BLaER1 (cell line): ENCODE measurements around the gene TEFM.

ENCODE experiments used
- H3K27ac ChIP-seq: shearing (Covaris generic); formaldehyde crosslinking; 2 replicates; pipeline ENCODE4 v1.8.1; 2022
- H3K27me3 ChIP-seq: shearing (Covaris generic); formaldehyde crosslinking; 2 replicates; pipeline ENCODE4 v1.8.1; 2022
- H3K36me3 ChIP-seq: shearing (Covaris generic); formaldehyde crosslinking; 2 replicates; pipeline ENCODE4 v1.8.1; 2022
- H3K4me1 ChIP-seq: shearing (Covaris generic); formaldehyde crosslinking; 2 replicates; pipeline ENCODE4 v1.8.1; 2022
- H3K4me2 ChIP-seq: shearing (Covaris generic); formaldehyde crosslinking; 2 replicates; pipeline ENCODE4 v1.8.1; 2022
- H3K4me3 ChIP-seq: shearing (Covaris generic); formaldehyde crosslinking; 2 replicates; pipeline ENCODE4 v1.8.1; 2022
- H3K9ac ChIP-seq: shearing (Covaris generic); formaldehyde crosslinking; 2 replicates; pipeline ENCODE4 v1.8.1; 2022
- H3K9me3 ChIP-seq: shearing (Covaris generic); formaldehyde crosslinking; 2 replicates; pipeline ENCODE4 v1.8.1; 2022
- H4K20me1 ChIP-seq: shearing (Covaris generic); formaldehyde crosslinking; 2 replicates; pipeline ENCODE4 v1.8.1; 2022
- Cebpa-rat ChIP-seq: shearing (Covaris generic); IDR thresholded peaks from 2 replicates; pipeline ENCODE4 v1.8.1; 2022

Gene TEFM

GRCh38 chr17:30906101-30906911, at the start of gene TEFM:
TEFM (minus strand) TSS chr17:30906238; CDS start chr17:30906198, 40 bp downstream.
- Histone ChIP-seq H3K27ac (peak within 1 kb of the TSS; percentile 93), H3K4me2 (peak within 1 kb of the TSS; percentile 79), H4K20me1 (0 out of 2 replicates have a peak, but pooled peaks cover 11% of the 10 kb centered on the region), H3K27me3 (no peaks in the 10 kb centered on the region), H3K9ac (peak within 1 kb of the TSS; percentile 97), H3K36me3 (peaks cover 28% of the 10 kb centered on the region), H3K9me3 (no peaks in the 10 kb centered on the region), H3K4me3 (peak within 1 kb of the TSS; percentile 89), H3K4me1 (peaks cover 31% of the 10 kb centered on the region)
- no peak for TF ChIP-seq Cebpa-rat

- no peaks in the 10 kb centered on the region for H3K9me3 ChIP-seq
- TF ChIP-seq Cebpa-rat: no peak
- H3K27me3 ChIP-seq: no peaks in the 10 kb centered on the region
- H3K4me1 ChIP-seq: peaks cover 40% of the 10 kb centered on the region
- H3K9ac ChIP-seq: no peak overlapping the region
- H3K27ac ChIP-seq: peak overlapping the region; percentile 51
- no peaks in the 10 kb centered on the region for H4K20me1 ChIP-seq
- peak overlapping the region; percentile 66 for H3K4me2 ChIP-seq
- no peak overlapping the region for H3K4me3 ChIP-seq
- no peaks in the 10 kb centered on the region for H3K36me3 ChIP-seq
Measured at GRCh38 chr17:30954046-30954830, 48.2 kb upstream of the TEFM start.

- Histone ChIP-seq H3K9ac (no peak overlapping the region), H3K4me3 (no peak overlapping the region), H3K4me2 (peak overlapping the region; percentile 54; the same call in 1 of the 2 replicates), H3K27ac (peak overlapping the region; percentile 35; the same call in 1 of the 2 replicates), H3K4me1 (peaks cover 31% of the 10 kb centered on the region), H3K9me3 (no peaks in the 10 kb centered on the region), H4K20me1 (no peaks in the 10 kb centered on the region), H3K27me3 (no peaks in the 10 kb centered on the region), H3K36me3 (no peaks in the 10 kb centered on the region)
- TF ChIP-seq Cebpa-rat: no peak
Measured at GRCh38 chr17:30952638-30953393, 46.8 kb upstream of the TEFM start.

GRCh38 chr17:30950669-30951399, 44.8 kb upstream of the TEFM start:
- Histone ChIP-seq H3K9ac (no peak overlapping the region), H3K4me1 (peaks cover 29% of the 10 kb centered on the region), H3K4me3 (no peak overlapping the region), H3K9me3 (no peaks in the 10 kb centered on the region), H3K4me2 (no peak overlapping the region), H4K20me1 (no peaks in the 10 kb centered on the region), H3K27me3 (no peaks in the 10 kb centered on the region), H3K27ac (no peak overlapping the region), H3K36me3 (no peaks in the 10 kb centered on the region)
- TF ChIP-seq Cebpa-rat: no peak

DNA sequence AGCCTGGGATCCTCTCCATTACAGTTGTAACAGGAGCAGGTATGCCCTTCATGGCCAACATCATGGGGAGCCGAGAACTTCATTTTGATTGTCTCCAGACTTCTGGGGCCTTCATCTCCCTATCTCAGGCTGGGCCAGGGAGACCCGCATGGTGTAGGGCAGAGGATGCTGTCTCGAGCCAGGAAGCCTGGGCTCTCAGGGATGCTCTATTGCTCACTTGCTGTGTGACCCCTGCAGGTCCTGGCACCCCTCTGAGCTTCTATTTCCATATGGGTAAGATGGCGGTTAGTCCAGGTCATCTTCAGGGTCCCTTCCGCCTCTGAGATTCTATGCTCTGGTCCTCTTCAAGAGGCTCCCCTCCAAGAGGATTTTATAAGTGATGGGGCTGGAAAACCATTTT, 44.2 kb upstream of the TEFM start:
- Histone ChIP-seq H3K4me2 (no peak overlapping the region), H3K4me1 (peaks cover 29% of the 10 kb centered on the region), H3K27me3 (no peaks in the 10 kb centered on the region), H4K20me1 (no peaks in the 10 kb centered on the region), H3K9ac (no peak overlapping the region), H3K27ac (no peak overlapping the region), H3K4me3 (no peak overlapping the region), H3K9me3 (no peaks in the 10 kb centered on the region), H3K36me3 (no peaks in the 10 kb centered on the region)
- TF ChIP-seq Cebpa-rat: no peak

GRCh38 chr17:30947796-30948195, 41.8 kb upstream of the TEFM start:
- no peak overlapping the region for H3K4me3 ChIP-seq
- TF ChIP-seq Cebpa-rat: no peak
- H3K27ac ChIP-seq: no peak overlapping the region
- H3K27me3 ChIP-seq: no peaks in the 10 kb centered on the region
- no peak overlapping the region for H3K9ac ChIP-seq
- H3K36me3 ChIP-seq: no peaks in the 10 kb centered on the region
- no peak overlapping the region for H3K4me2 ChIP-seq
- H3K9me3 ChIP-seq: no peaks in the 10 kb centered on the region
- H4K20me1 ChIP-seq: no peaks in the 10 kb centered on the region
- peaks cover 9% of the 10 kb centered on the region for H3K4me1 ChIP-seq

- H3K4me3 ChIP-seq: no peak overlapping the region
- H3K27ac ChIP-seq: no peak overlapping the region
- H3K27me3 ChIP-seq: no peaks in the 10 kb centered on the region
- no peak for TF ChIP-seq Cebpa-rat
- no peaks in the 10 kb centered on the region for H3K36me3 ChIP-seq
- no peak overlapping the region for H3K9ac ChIP-seq
- H4K20me1 ChIP-seq: no peaks in the 10 kb centered on the region
- no peaks in the 10 kb centered on the region for H3K4me1 ChIP-seq
- H3K9me3 ChIP-seq: no peaks in the 10 kb centered on the region
- no peak overlapping the region for H3K4me2 ChIP-seq
Measured at GRCh38 chr17:30942308-30943079, 36.5 kb upstream of the TEFM start.

DNA sequence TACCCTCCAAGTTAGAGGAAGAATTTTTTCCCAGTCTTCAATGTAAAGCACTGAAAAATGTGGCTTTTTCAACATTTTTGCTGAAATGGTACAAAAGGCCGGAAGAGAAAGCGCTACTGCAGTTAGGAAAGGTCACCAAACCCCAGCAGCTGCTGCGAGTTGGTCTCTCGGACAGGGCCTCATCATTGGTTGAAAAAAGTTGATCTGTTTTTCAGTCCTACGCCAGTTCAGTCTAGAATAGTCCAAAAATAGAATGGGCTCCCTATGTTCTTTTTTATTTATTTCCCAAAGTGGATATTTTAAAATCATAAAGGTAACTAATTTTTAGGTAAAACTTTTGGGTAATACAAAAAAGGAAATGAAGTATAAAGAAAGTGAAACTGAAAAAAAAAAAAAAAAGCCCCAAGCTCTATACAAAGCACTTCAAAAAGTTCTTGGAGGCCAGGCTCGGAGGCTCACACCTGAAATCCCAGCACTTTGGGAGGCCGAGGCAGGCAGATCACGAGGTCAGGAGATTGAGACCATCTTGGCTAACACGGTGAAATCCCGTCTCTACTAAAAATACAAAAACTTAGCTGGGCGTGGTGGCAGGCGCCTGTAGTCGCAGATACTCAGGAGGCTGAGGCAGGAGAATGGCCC, 33.1 kb upstream of the TEFM start:
- no peak for TF ChIP-seq Cebpa-rat
- no peak overlapping the region for H3K4me3 ChIP-seq
- H3K36me3 ChIP-seq: no peaks in the 10 kb centered on the region
- H3K4me1 ChIP-seq: no peaks in the 10 kb centered on the region
- H3K9me3 ChIP-seq: no peaks in the 10 kb centered on the region
- H3K9ac ChIP-seq: no peak overlapping the region
- no peak overlapping the region for H3K4me2 ChIP-seq
- no peaks in the 10 kb centered on the region for H3K27me3 ChIP-seq
- no peak overlapping the region for H3K27ac ChIP-seq
- H4K20me1 ChIP-seq: no peaks in the 10 kb centered on the region
